ENCODE results near the gene CNOT4.
A peak's percentile ranks its signal among the peaks of the same experiment; 100 is the strongest.

CNOT4 gene

DNA sequence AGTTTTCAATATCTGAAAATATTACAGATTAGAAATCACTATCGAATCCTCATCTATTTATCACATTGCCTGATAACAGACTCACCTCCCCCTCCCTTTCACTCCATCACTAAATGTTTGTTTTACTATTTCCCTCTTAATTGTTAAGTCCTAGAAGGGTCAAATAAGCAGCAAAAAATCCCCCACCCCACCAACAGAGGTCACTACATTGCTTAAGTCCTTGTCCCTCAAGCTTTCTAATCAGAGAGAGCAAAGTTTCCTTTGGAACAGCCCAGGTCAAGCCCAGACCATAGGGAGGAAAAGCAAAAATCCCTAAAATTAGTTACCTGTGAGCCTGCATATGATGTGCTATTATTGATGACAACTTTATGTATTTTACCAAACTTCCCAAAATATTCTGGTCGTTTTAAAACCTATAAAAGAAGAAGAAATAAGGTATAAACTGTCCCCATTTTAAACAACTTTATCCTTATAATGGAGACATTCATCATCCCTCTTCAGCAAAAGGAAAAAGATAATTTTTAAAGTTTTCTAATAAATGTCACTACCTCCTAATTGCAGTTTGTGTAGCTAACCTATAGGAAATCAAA lies 95.0 kb downstream of the CNOT4 start:
- peak; percentile 20 for DNase-seq (ENCODE audit: low read depth)
- no peak overlapping the region for H3K4me3 ChIP-seq (ENCODE audit: low read depth, low read length)
- TF ChIP-seq, protein P1, sequence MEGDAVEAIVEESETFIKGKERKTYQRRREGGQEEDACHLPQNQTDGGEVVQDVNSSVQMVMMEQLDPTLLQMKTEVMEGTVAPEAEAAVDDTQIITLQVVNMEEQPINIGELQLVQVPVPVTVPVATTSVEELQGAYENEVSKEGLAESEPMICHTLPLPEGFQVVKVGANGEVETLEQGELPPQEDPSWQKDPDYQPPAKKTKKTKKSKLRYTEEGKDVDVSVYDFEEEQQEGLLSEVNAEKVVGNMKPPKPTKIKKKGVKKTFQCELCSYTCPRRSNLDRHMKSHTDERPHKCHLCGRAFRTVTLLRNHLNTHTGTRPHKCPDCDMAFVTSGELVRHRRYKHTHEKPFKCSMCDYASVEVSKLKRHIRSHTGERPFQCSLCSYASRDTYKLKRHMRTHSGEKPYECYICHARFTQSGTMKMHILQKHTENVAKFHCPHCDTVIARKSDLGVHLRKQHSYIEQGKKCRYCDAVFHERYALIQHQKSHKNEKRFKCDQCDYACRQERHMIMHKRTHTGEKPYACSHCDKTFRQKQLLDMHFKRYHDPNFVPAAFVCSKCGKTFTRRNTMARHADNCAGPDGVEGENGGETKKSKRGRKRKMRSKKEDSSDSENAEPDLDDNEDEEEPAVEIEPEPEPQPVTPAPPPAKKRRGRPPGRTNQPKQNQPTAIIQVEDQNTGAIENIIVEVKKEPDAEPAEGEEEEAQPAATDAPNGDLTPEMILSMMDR (IDR thresholded peaks at IDR 0.05; ENCODE audit: low read depth, low read length, missing control alignments): peak; percentile 59
- in situ Hi-C loops (cut with HindIII; ENCODE audit: low sequenced_read_pairs): loop anchor here (5.0 kb wide), 2 partner anchors 92 to 98 kb away; no protein-coding TSS in a partner anchor

DNA sequence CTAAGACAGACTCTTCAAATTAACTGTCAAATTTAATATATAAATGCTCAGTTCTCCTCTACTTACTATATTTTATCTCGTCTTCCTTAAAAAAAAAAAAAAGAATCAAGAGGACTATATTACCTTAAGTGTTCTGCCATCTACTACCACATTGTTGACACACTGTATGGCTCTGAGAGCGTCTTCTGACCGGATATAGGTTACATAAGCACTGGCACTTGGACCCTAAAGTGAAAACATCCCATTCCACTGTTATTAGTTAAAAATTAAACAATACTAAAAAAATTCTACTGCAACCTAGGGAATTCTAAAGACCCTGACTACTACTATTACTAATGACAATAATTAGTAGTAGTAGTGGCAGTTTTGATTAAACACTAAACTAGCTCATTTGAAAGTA lies 95.7 kb downstream of the CNOT4 start:
- in situ Hi-C loops (cut with HindIII; ENCODE audit: low sequenced_read_pairs): no loop called here
- TF ChIP-seq, protein P1 (IDR thresholded peaks at IDR 0.05; ENCODE audit: low read depth, low read length, missing control alignments): no peak
- no peak for DNase-seq (ENCODE audit: low read depth)
- no peak overlapping the region for H3K4me3 ChIP-seq (ENCODE audit: low read depth, low read length)

DNA sequence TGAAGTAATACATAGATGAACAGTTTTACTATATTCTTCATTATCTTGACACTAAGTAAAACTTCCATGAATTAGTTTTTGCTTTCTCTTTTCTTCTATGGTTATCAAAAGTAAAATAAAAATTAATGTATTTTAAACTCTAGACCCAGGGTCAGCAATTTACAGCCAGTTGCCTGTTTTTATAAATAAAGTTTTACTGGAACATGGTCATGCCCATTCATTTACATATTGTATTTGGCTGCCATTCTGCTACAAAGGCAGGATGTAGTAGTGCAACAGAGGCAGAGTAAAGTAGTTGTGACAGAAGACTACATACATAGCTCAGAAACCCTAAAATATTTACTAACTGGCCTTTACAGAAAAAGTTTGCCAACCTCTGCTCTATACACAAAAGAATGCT lies 98.8 kb downstream of the CNOT4 start:
- no peak overlapping the region for H3K4me3 ChIP-seq (ENCODE audit: low read depth, low read length)
- TF ChIP-seq, protein P1 (IDR thresholded peaks at IDR 0.05; ENCODE audit: low read depth, low read length, missing control alignments): no peak
- in situ Hi-C loops (cut with HindIII; ENCODE audit: low sequenced_read_pairs): no loop called here
- DNase-seq (ENCODE audit: low read depth): no peak

DNA sequence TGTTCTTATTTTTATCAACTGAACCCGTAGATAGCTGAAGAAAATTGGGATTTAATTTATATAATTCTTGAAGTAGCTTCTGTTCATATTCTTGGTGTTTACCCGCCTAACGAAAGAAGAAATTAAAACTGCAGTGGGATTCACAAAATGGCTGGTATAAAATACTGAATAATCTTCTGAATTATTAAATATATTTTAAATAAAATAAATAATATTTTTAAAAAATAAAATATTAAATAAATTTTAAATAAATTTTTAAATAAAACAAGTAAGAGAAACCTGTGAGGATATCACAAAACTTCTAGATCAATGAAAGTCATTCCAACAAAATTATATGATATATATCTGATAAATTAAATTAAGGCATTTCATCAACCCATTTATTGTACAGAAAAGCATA lies 99.4 kb downstream of the CNOT4 start:
- in situ Hi-C loops (cut with HindIII; ENCODE audit: low sequenced_read_pairs): no loop called here
- DNase-seq (ENCODE audit: low read depth): no peak
- no peak overlapping the region for H3K4me3 ChIP-seq (ENCODE audit: low read depth, low read length)
- TF ChIP-seq, protein P1 (IDR thresholded peaks at IDR 0.05; ENCODE audit: low read depth, low read length, missing control alignments): no peak

DNA sequence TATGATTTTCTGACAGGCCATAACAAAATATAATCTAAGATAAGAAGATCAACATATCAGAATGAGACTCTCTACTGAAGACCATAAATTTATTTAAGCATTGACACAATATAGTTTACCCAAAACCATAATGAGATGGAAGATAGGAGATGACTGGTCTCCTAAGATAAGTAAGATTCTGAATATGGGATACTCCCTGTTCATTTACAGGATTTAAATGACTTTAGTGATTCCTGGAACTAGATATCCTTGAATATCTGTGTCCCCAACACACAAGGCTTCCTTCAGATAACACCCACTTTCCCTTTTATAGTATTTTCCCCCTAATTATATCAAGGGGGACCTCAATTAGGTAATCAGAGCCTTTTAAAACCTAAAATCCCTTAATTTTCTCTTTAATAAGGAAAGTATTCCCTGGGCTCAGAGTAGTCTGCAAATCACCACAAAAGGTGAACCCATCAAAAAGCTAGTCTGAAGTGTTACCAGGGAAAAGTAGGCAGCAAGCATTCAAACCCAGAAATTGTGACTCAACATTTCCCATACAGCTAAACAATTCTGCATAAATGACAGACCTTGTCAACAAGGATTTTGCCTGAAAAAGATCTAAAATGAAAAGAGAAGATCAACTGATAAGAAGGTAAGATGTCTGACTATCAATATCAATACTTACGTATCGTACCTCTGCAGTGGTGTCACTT lies 99.9 kb downstream of the CNOT4 start:
- TF ChIP-seq, protein P1 (IDR thresholded peaks at IDR 0.05; ENCODE audit: low read depth, low read length, missing control alignments): no peak
- H3K4me3 ChIP-seq (ENCODE audit: low read depth, low read length): no peak overlapping the region
- in situ Hi-C loops (cut with HindIII; ENCODE audit: low sequenced_read_pairs): no loop called here
- DNase-seq (ENCODE audit: low read depth): no peak

DNA sequence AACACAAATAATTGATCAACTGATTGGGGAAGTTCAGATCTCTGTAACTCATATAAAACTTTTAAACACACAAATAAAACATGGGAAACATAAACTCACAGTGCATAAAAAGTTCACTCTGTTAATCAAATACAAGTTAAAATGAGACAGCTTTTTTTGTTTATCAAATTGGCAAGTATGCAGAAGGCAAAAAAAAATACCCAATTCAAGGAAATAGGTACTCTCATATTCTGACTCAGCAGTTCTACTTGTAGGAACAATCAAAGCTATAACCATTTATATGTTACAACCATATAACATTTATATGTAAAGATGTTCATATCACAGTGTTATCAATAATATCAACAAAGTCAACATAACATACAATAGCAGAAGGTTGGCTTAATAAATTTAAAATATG lies 102.0 kb downstream of the CNOT4 start:
- H3K4me3 ChIP-seq (ENCODE audit: low read depth, low read length): no peak overlapping the region
- no peak for DNase-seq (ENCODE audit: low read depth)
- TF ChIP-seq, protein P1 (IDR thresholded peaks at IDR 0.05; ENCODE audit: low read depth, low read length, missing control alignments): no peak
- in situ Hi-C loops (cut with HindIII; ENCODE audit: low sequenced_read_pairs): no loop called here
